Osteoblast (primary cell): ENCODE results near the gene COL4A1. TPM values are rescaled to one million over a fixed set of nuclear protein-coding genes. Genes with fewer than 3 reads are reported as not detected.

Source experiments
- DNase-seq: peaks from one replicate; pipeline ENCODE4 v3.0.0; 2011; ENCODE audit warnings: low spot score, mixed read lengths; ENCODE audit not compliant: insufficient read length; ENCODE audit errors: missing footprints
- H2AFZ ChIP-seq: 2 replicates; pipeline ENCODE4 v1.6.0; 2011; ENCODE audit warnings: mild to moderate bottlenecking, low read length
- H3K27ac ChIP-seq: 2 replicates; pipeline ENCODE4 v1.5.1; 2011; ENCODE audit warnings: mild to moderate bottlenecking, low read depth, low read length, moderate library complexity
- H3K27me3 ChIP-seq: 2 replicates; pipeline ENCODE4 v1.6.0; 2012; ENCODE audit warnings: mild to moderate bottlenecking, control low read depth, inconsistent platforms, low read length, moderate library complexity; ENCODE audit not compliant: insufficient read depth
- H3K36me3 ChIP-seq: 2 replicates; pipeline ENCODE4 v1.5.1; 2011; ENCODE audit warnings: mild to moderate bottlenecking, low read length, control low read depth, moderate library complexity; ENCODE audit not compliant: insufficient read depth
- H3K4me1 ChIP-seq: 2 replicates; pipeline ENCODE4 v1.5.1; 2011; ENCODE audit warnings: mild to moderate bottlenecking, low read length, control low read depth, moderate library complexity; ENCODE audit not compliant: insufficient read depth
- H3K4me2 ChIP-seq: 2 replicates; pipeline ENCODE4 v1.6.0; 2011; ENCODE audit warnings: mild to moderate bottlenecking, low read length; ENCODE audit not compliant: insufficient read depth
- H3K4me3 ChIP-seq: fragments of 200-600 bp; sonication (generic); 3 replicates; pipeline ENCODE4 v1.5.1; 2012; ENCODE audit warnings: mild to moderate bottlenecking, low read length, inconsistent platforms; ENCODE audit not compliant: insufficient read depth
- H3K79me2 ChIP-seq: 2 replicates; pipeline ENCODE4 v1.6.0; 2012; ENCODE audit warnings: mild to moderate bottlenecking, low read length, control low read depth, inconsistent platforms; ENCODE audit not compliant: insufficient read depth
- H3K9me3 ChIP-seq: 2 replicates; pipeline ENCODE4 v1.5.1; 2011; ENCODE audit warnings: low read depth, low read length, control low read depth
- H4K20me1 ChIP-seq: 2 replicates; pipeline ENCODE4 v1.6.0; 2012; ENCODE audit warnings: mild to moderate bottlenecking, low read length, control low read depth; ENCODE audit not compliant: insufficient read depth
- total RNA-seq: library from RNA; depleted of rRNA; stranded (reverse); fragments of >200 nt; gene quantifications from 2 replicates; pipeline ENCODE4 v1.2.3, GENCODE V29; 2012
- TF ChIP-seq, protein P1 (sequence below): IDR thresholded peaks from 2 replicates; pipeline ENCODE4 v1.5.1; 2011; ENCODE audit warnings: mild to moderate bottlenecking, low read depth, low read length, moderate library complexity; ENCODE audit errors: extremely low read depth

Gene COL4A1
- total RNA-seq, 1 donor: 412 TPM

GRCh38 chr13:110185696-110186095 is 121.3 kb downstream of the COL4A1 start:
- no peak overlapping the region for H2AFZ ChIP-seq
- no peak overlapping the region for H3K4me3 ChIP-seq
- H4K20me1 ChIP-seq: peaks cover 7% of the 10 kb centered on the region
- no peak overlapping the region for H3K4me2 ChIP-seq
- DNase-seq: peak; percentile 77
- no peaks in the 10 kb centered on the region for H3K27me3 ChIP-seq
- TF ChIP-seq, protein P1, sequence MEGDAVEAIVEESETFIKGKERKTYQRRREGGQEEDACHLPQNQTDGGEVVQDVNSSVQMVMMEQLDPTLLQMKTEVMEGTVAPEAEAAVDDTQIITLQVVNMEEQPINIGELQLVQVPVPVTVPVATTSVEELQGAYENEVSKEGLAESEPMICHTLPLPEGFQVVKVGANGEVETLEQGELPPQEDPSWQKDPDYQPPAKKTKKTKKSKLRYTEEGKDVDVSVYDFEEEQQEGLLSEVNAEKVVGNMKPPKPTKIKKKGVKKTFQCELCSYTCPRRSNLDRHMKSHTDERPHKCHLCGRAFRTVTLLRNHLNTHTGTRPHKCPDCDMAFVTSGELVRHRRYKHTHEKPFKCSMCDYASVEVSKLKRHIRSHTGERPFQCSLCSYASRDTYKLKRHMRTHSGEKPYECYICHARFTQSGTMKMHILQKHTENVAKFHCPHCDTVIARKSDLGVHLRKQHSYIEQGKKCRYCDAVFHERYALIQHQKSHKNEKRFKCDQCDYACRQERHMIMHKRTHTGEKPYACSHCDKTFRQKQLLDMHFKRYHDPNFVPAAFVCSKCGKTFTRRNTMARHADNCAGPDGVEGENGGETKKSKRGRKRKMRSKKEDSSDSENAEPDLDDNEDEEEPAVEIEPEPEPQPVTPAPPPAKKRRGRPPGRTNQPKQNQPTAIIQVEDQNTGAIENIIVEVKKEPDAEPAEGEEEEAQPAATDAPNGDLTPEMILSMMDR: no peak
- H3K4me1 ChIP-seq: peaks cover 13% of the 10 kb centered on the region
- H3K36me3 ChIP-seq: peaks cover 84% of the 10 kb centered on the region
- H3K9me3 ChIP-seq: no peaks in the 10 kb centered on the region
- no peak overlapping the region for H3K27ac ChIP-seq
- no peaks in the 10 kb centered on the region for H3K79me2 ChIP-seq

GRCh38 chr13:110183910-110184309 is 123.0 kb downstream of the COL4A1 start:
- Histone ChIP-seq H3K9me3 (no peaks in the 10 kb centered on the region), H3K4me2 (no peak overlapping the region), H3K4me3 (no peak overlapping the region), H4K20me1 (peaks cover 7% of the 10 kb centered on the region), H3K27ac (no peak overlapping the region), H2AFZ (no peak overlapping the region), H3K27me3 (no peaks in the 10 kb centered on the region), H3K4me1 (peaks cover 13% of the 10 kb centered on the region), H3K79me2 (no peaks in the 10 kb centered on the region), H3K36me3 (peaks cover 88% of the 10 kb centered on the region)
- DNase-seq: no peak
- TF ChIP-seq, protein P1: no peak

GRCh38 chr13:110182461-110182860 is 124.5 kb downstream of the COL4A1 start:
- peaks cover 97% of the 10 kb centered on the region for H3K36me3 ChIP-seq
- H3K4me3 ChIP-seq: no peak overlapping the region
- no peak for DNase-seq
- H2AFZ ChIP-seq: no peak overlapping the region
- H3K79me2 ChIP-seq: no peaks in the 10 kb centered on the region
- no peaks in the 10 kb centered on the region for H3K27me3 ChIP-seq
- H3K27ac ChIP-seq: no peak overlapping the region
- peaks cover 2% of the 10 kb centered on the region for H3K4me1 ChIP-seq
- TF ChIP-seq, protein P1: no peak
- H3K4me2 ChIP-seq: no peak overlapping the region
- H4K20me1 ChIP-seq: peaks cover 5% of the 10 kb centered on the region
- no peaks in the 10 kb centered on the region for H3K9me3 ChIP-seq

- Histone ChIP-seq H3K4me2 (no peak overlapping the region), H3K36me3 (peaks cover 97% of the 10 kb centered on the region), H2AFZ (no peak overlapping the region), H3K4me3 (no peak overlapping the region), H3K27ac (no peak overlapping the region), H3K27me3 (no peaks in the 10 kb centered on the region), H3K79me2 (no peaks in the 10 kb centered on the region), H4K20me1 (peaks cover under 1% of the 10 kb centered on the region), H3K4me1 (no peaks in the 10 kb centered on the region), H3K9me3 (no peaks in the 10 kb centered on the region)
- TF ChIP-seq, protein P1: no peak
- no peak for DNase-seq
Measured at GRCh38 chr13:110182003-110182402, 125.0 kb downstream of the COL4A1 start.
